Prostate gland (tissue), 2 donors: ENCODE results near the gene RAPGEF4.

Experiments
- POLR2A ChIP-seq: fragments of 450-650 bp; IDR thresholded peaks from one replicate; pipeline ENCODE4 v1.6.1; 2016; ENCODE audit warnings: antibody characterized with exemption, mild to moderate bottlenecking
- POLR2AphosphoS5 ChIP-seq: sonication (generic); formaldehyde crosslinking; IDR thresholded peaks from one replicate; pipeline ENCODE4 v1.6.1; 2017; ENCODE audit warnings: antibody characterized with exemption
- TF ChIP-seq, protein P1 (sequence below), 4 experiments: fragments of 200-600 bp in 2 of 4; fragments of 450-650 bp in 2 of 4; sonication (generic) in 2 of 4; IDR thresholded peaks; 1 replicate in 3 of 4; 2 replicates in 1 of 4; pipeline ENCODE4 v1.5.1; 2016 to 2019; ENCODE audit warnings: antibody characterized with exemption in 4 of 4, mild to moderate bottlenecking in 2 of 4, moderate library complexity in 2 of 4

DNA sequence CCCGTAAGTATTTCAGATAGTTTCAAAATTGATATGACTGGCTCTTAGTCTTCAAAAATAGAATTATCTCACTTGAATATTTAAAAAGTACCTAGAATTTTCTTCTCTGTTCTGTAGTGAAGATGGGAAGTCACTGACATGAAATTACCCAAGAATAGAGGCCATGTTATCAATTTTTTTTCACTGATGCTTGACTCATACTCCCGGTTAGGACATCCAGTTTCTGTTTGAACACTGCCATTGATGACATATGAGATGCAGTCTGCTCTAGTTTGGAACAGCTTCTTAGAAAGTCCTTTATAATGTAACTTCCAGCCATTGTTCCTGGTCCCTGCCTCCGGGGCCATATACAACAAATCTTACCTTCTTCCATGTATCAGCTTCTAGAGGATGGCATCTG, 366.0 kb downstream of the RAPGEF4 start:
- TF ChIP-seq, protein P1, sequence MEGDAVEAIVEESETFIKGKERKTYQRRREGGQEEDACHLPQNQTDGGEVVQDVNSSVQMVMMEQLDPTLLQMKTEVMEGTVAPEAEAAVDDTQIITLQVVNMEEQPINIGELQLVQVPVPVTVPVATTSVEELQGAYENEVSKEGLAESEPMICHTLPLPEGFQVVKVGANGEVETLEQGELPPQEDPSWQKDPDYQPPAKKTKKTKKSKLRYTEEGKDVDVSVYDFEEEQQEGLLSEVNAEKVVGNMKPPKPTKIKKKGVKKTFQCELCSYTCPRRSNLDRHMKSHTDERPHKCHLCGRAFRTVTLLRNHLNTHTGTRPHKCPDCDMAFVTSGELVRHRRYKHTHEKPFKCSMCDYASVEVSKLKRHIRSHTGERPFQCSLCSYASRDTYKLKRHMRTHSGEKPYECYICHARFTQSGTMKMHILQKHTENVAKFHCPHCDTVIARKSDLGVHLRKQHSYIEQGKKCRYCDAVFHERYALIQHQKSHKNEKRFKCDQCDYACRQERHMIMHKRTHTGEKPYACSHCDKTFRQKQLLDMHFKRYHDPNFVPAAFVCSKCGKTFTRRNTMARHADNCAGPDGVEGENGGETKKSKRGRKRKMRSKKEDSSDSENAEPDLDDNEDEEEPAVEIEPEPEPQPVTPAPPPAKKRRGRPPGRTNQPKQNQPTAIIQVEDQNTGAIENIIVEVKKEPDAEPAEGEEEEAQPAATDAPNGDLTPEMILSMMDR (IDR thresholded peaks at IDR 0.05): no peak
- TF ChIP-seq POLR2A (no peak), POLR2AphosphoS5 (no peak)
